SIG-M5 (cell line): ENCODE data around the gene RIN1.
"Not testable (repeated sequence)": the region's sequence is repeated elsewhere in the genome, so short reads cannot be mapped to it uniquely, and the experiment has no call there.

Experiments
- DNase-seq: peaks from one replicate; lab custom pipeline; 2025; lab: John Stamatoyannopoulos, UW

RIN1 gene

DNA sequence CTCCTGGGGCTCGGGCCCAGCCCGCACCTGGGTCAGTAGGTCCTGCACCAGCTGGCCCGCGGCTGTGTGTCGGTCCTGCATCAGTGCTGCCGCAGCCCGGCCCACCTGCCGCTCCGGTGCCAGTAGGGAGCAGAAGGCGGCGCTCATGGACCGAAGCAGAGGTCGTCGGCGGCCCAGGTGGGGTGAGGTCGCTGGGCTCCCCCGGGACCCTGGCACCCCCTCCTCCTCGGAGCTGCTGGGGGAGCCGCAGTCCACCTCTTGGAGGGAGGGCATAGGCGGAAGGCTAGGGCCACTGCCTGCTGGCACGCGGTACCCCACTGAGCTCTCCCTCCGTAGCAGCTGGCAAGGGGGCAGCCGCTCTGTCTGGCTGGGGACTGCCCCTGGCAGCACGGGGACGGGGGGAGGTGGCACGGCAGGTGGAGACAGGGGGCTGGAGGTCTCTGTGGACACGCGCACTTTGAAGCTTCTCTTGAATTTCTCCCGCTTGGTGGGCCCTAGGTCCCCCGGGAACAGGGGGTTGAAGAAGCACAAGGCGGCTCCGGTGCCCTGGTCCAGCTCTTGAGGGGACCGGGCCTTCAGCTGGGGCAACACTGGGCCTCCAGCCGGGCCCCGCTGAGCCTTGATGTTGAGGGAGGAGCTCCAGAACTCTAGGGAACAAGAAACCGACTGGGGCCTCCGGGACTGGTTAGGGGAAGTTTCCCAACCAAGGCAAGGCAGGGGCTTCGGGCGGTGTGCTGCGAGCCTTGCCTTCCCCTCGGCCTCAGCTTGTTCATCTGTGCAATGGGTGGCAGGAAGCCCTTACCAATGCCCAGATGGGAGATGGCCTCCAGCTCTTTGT lies 1.4 kb downstream of the RIN1 start:
- DNase-seq: no peak

DNA sequence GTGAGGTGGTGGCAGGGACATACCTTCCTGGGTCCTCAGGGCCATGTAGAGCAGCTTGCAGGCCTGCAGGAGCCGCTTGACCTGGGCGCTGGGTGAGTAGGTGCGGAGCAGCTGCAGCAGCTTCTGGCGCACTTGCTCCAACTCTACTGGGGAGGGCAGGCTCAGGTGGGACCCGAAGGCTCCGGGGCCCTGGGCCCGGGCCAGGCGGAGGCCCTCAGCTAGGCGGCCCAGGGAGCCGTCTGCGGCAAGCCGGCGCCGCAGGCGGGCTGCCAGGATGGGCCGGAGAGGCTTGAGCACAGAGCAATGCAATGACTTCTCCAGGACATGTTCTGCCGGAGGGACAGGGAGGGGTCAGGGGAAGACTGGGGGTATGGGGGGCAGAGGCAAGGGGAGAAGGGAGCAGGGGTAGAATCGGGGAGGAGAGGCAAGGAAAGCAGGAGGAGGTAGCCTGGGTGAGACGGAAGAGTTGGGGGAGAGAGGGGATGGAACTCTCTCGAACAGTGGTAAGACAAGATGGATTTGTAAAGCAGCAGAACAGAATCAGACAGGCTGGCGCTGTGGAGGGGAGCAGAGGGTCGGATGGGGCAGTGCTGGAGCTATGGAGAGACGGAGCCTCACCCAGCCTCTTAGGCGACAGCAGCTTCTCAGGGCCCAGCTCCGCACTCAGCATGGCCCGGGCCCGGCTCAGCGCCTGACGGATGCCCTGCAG lies 2.2 kb downstream of the RIN1 start:
- no peak for DNase-seq

DNA sequence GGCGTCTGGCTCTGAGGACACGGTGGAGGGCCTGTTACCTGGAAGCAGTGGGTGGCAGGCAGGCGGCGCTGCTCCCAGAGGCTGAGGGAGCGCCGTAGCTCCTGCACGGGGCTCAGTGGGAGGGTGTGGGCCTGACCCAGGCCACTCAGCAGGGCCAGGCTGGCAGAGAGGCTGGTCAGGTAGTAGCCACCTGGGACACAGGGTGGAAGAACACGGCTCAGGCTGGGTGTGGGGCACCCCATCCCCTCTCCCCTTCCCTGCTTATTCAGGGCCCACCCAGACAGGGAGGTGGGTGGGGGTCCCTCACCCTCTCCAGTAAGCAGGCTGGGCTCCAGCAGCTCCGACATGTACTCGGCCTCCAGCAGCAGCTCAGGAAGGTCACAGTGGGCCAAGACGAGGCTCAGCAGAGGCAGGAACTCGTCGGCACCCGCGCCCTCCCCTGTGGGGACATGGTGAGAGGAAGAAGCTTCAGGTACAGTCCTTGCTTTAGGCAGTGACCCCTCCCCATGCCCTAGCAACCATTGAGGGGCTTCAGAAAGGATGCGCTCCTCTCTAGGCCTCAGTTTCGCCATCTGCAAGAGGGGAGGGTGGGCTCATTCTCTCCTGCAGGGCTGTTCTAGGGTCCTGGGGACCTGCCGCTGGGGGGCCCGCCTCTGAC lies 2.9 kb downstream of the RIN1 start:
- DNase-seq: no peak

DNA sequence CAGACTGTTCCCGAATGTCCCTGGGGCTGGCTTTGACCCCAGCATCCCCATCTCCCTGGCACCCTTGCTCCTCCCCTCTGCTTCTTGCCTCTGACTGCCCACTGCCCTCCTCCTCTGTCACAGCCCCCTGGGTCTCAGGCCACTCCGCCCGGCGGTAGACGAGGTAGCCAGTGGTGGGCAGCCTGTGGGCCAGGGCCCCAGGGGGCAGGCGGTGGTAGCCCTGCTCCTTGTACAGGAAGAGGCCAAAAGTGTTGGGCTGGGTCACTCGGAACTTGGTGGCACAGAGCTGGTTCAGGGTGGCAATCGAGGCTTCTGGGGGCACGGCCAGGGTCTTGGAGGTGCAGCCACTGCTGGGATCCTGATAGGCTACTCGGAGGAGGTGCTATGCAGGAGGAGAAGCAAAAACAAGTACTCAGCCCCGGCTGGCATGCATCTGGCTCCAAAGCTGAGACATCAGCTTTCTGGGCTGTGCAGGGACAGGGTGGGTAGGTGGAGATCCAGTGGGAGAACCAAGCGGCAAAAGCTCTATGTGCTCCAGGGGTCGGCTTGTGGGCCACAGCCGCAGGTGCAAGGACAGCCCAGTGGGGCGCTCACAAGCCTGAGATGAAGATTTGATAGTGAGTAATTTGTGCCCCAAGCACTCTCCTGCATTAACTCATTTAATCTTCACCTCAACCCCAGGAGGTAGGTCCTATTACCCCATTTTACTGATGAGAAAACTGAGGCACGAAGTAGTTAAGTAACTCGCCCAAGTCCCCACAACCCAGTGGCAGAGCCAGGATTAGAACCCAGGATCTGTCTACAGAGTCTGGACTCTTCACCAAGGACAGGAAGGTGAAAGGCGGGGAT lies 3.6 kb downstream of the RIN1 start:
- no peak for DNase-seq

DNA sequence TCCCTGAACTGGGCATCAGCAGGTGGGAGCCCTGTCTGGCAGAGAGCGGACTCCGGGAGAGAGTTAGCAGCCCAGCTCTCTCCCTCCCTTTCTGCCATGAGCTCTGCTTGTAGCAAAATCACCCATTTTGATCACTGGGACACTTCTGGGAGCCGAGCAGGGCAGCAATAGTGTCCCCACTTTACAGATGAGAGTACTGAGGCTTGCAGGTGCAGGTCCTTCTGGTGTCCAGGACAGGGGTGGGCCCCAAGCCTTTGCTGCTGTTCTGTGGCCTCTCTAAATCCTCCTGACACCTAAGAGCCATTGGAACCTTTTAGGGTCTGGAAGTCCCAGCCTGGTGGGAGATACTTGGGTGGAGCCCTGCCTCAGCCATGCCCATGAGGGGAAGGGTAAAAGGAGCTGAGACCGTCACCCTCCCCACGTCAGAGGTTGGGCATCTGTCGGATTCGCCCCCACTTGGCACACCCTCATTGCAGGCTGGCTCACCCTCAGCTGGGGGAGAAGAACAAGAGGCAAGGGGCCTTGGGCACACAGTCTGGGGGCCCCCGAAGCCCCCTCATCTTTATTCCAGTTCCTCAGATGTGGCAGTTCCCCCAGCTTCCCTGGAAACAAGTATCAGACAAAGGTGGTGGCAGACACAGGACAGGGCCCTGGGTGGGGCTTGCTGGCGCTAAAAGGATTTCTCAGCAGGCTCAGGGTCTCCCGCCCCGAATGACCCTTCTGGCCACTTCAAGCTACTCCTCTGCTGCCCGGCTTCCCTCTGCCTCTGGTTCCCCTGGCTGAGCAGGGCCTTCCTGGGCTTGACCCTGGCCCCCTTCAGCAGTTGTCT lies 4.5 kb downstream of the RIN1 start:
- DNase-seq: no peak

DNA sequence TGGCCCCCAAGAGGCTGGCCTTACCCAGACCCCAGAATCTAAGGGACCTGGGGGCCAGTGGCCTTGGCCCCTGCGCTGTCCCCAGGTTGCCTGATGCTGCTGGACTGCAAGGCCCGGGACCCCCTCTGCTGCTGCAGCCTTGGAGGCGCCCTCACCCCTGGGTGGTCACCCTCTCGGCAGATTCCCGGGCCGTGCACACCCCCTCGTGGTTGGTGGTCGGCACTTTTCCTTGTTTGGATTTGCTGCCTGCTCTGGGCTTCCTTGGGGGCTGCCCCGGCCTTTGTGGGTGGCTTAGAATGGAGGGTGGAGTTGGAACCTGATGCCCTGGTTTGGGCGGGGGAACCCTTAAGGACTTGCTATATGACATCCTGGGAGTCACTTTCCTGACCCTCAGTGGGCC lies 5.3 kb downstream of the RIN1 start:
- DNase-seq: no peak

DNA sequence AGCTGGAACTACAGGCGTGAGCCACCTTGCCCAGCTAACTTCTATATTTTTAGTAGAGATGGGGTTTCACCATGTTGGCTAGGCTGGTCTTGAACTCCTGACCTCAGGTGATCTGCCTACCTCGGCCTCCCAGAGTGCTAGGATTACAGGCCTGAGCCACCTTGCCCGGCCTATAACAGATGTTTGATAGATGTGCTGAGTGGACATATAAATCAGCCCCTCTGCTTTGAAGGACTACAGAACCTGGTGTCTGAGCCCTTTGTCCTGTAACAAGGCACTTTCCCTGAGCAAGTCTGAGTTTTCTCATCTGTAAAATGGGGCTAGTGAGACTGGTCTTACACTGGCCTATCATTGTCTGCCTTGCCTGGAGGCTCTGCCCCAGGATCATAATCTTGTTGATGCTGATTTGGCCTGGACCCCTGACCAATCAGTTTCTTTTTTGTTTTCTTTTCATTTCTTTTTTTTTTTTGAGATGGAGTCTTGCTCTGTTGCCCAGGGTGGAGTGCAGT lies 7.0 kb downstream of the RIN1 start:
- no peak for DNase-seq

DNA sequence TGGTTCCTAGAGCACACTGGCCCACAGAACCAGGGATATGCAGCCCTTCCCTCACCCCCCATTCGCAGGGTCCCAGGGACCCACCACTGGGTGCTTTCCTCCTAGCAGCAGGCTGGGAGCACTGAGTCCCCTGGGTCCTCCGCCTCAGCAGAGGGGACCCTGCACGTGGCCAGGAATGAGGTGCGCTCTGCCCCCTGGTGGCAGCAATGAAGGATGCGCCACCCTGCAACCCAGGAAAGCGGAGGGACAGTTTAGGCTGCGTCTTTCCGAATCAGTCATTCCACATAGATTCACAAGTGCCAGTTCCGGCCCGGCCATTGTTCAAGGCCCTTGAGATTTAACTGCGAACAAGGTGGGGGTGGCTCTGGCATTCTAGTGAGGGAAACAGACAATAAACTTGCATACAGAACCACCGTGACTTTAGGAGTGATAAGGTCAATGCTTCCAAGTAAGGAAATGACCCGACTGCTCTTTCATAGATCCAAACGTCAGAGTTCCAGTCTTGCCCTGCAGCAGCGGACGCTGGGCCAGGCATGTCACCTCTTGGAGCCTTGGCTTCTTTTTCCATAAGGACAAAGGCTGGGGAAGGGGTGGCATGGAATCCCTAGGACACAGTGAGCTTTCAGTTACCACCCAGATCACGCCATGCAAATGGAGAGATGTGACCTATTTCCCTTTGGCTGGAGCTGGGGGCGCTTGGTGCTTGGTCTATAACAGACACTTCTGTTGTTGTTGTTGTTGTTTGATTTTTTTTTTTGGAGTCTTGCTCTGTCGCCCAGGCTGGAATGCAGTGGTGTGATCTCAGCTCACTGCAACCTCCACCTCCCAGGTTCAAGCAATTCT lies 7.7 kb downstream of the RIN1 start:
- no peak for DNase-seq

DNA sequence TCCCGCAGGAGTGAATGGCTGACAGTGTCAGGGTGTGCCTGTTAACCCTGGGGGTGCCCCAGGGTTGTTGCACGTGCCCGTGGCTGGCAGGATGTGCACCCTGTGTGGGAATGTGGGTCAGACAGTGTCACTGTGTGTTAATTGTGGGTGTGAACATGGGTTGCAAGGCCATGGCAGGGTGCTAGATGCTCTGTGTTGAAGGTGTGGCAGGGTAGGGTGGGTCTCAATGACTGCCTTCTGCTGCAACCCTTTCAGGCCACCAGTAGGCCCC lies 8.3 kb downstream of the RIN1 start:
- no peak for DNase-seq

DNA sequence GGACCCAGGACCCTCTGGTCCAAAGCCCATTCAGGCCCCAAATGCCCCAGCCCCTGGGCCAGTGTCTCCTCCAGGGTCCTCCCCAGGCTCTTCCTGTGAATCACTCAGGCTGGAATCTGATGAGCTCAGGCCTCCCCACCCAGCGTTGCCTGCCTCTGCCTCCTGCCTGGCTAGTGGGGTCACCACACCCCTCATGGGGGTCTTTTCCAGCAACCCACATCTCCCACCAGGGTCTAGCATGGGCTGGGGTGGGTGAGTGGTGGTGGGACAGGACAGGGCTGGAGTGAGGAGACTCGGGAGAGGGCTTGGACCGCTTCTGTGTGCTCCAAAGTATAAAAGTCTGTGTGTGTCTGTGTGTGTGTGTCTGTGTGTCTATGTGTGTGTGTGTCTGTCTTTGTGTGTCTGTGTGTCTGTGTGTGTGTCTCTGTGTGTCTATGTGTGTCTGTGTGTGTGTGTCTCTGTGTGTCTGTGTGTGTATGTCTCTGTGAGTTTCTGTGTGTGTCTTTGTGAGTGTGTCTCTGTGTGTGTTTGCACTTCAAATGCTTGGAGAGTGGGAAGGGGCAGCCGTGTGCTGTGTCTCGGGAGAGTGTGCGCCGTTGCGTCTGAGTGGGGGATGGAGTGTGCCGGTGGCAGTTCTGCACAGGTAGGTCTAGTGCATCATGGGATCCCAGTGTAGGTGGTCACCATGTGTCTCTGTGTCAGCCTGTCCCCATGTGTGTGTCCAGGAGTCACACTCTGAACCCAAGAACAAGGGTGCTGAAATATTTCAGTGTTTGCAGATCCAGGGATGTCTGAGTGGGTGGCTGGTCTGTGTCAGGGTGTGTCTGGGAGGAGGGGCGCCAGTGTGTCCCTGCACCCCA lies 8.8 kb downstream of the RIN1 start:
- no peak for DNase-seq

DNA sequence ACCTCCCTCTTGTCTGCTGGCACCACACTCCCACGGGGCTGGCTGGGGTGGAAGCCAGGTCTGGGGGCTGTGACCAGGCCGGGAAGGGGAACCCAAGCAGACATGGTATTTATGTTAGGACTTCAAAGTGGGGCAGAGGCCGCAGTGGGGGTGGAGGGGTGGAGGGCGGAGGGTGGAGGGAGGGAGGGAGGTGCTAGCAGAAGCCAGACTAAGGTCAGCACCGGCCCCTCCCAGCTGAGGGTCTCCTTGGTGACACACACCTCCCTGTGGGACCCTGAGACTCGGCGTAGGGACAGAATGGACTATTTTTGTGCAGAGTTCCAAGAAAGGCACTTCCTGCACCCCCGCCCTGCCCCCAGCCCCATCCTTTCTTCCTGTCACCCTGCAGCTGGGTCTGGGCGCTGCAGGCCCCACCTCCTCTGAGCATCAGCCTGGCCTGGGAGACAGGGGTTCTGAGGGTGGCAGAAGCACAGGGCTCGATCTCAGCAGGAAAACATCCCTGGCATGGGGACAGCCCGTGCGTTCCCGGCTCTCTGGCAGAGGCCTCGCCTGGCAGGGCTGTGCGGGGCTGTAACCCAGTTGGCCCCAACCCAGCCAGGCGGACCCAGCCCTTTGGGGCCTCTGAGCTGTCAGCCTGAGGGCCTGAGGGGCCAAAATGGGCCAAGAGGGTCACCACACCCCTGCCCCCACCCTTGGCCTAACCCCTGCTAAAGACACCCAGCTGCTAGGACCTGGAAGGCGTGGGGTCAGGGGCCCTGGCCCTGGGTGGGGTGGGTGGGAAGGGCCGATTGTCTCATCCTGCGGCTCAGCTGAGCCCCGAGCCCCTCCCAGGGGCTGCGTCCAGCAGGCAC lies 9.7 kb downstream of the RIN1 start:
- DNase-seq: no peak

DNA sequence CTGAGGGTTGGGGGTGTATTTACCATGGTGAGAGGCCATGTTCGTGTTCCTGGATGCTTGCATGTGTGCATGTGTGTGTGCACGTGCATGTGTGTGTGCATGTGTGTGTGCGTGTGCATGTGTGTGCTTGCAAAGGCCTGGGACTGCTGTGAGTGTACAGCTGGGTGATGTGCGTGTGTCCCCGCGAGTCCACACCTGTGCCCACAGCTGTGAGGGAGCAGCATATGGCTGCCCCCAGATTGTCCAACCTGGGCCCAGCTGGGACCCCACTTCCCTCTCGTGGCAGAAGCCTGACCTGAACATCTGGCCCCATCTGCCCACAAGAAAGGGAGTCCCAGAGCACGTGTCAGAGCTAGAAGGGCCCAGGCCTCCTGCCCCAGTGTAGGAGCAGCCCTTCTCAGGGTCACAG lies 11.0 kb downstream of the RIN1 start:
- no peak for DNase-seq

DNA sequence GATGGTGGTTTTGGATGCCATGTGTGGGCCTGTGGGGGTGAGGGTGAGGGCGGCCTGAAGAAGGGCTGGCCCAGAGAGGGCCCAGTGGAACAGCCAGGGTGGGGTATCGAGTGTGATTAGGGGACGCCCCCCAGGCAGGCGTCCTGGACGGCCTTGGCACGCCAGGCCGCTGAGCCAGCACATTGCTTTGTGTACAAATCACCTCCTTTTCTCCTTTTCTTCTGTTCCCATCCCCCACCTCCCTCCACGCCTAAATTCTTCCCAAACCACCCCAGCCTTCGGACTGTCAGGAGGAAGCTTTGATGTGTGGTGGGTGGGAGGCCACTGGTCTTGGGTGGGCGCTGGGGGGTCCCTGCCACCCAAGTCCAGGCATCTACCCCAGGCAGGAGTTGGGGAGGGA lies 11.6 kb downstream of the RIN1 start:
- DNase-seq: no peak

DNA sequence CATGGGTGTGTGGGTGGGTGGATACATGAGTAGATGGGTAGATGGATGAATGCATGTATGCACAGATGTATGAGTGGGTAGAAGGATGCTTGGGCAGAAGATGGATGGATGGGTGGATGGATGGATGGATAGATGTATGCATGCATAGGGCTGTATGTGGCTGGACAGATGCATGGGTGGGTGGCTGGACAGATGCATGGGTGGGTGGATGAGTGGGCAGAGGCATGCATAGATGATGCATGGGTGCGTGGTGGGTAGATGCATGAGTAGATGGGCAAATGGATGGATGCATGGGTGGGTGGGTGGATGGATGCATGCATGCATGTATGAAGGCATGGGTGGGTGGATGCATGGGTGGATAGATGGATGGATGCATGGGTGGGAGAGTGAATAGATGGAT lies 12.6 kb downstream of the RIN1 start:
- no peak for DNase-seq

DNA sequence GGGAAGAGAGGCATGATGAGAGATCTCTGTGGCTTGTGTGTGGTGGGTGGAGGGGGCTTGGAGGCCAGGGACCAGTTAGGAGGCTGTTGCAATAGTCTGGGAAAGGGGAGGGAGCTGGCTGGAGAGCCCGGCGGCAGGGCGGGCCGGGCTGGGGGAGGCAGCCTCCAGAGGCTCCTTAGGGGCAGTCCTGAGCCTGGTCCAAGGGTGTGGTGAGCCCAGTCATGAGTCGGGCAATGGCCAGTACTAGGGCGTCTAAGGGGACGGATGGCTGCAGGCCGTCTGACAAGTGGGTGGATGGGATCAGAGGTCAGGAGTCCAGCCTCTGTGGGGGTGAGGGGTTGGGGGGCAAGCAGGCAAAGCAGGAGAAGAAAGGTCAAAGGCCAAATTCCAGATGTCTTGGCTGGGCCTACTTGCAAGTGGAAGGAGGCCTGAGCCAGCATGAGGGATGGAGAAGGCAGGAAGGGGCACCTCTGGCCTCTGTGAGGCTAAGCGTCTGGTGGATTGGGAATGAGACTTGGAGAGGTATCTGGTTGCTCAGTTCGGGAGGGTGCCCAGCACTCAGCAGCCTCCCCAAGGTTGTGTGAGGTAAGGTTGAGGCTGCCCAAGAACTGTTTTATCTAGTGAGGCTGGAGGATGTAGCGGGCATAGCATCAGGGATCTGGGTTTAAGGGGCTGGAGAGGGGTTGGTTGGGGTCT lies 13.4 kb downstream of the RIN1 start:
- no peak for DNase-seq

DNA sequence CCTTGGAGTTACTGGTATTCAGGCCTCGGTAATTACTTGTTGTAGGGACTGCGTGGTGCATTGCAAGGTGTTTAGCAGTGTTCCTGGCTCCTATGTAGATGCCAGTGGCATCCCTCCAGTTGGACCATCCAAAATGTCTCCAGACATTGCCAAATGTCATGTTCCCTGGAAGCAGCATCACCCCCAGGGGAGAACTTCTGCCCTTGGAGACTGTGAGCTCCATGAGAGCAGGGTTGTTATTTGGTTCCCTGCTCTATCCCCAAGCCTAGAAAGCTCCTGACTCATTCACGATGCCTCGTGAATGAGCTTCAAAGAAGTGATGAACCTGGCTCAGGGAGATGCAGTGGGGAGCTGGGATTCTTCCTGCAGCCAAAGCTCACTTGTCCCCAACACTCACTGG lies 14.6 kb downstream of the RIN1 start:
- DNase-seq: no peak

DNA sequence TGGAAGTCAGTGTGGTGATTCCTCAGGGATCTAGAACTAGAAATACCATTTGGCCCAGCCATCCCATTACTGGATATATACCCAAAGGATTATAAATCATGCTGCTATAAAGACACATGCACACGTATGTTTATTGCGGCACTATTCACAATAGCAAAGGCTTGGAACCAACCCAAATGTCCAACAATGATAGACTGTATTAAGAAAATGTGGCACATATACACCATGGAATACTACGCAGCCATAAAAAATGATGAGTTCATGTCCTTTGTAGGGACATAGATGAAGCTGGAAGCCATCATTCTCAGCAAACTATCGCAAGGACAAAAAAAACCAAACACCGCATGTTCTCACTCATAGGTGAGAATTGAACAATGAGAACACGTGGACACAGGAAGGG lies 15.5 kb downstream of the RIN1 start:
- DNase-seq: not testable (repeated sequence)

DNA sequence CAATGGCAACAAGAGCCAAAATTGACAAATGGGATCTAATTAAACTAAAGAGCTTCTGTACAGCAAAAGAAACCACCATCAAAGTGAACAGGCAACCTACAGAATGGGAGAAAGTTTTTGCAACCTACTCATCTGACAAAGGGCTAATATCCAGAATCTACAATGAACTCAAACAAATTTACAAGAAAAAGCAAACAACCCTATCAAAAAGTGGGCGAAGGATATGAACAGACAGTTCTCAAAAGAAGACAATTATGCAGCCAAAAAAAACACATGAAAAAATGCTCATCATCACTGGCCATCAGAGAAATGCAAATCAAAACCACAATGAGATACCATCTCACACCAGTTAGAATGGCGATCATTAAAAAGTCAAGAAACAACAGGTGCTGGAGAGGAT lies 15.9 kb downstream of the RIN1 start:
- not testable (repeated sequence) for DNase-seq
